HUES48 (cell line): ENCODE measurements around the gene MEX3D.
"Not testable (repeated sequence)": the region's sequence is repeated elsewhere in the genome, so short reads cannot be mapped to it uniquely, and the experiment has no call there.

Source experiments
- H3K27ac ChIP-seq: one replicate; pipeline ENCODE4 v1.7.0; 2013; ENCODE audit warnings: low read depth, low read length, inconsistent platforms
- H3K27me3 ChIP-seq: 2 replicates; pipeline ENCODE4 v1.6.1; 2013; ENCODE audit warnings: mild to moderate bottlenecking, low read length; ENCODE audit not compliant: control insufficient read depth, insufficient read depth
- H3K36me3 ChIP-seq: 2 replicates; pipeline ENCODE4 v1.6.1; 2013; ENCODE audit warnings: low read length; ENCODE audit not compliant: control insufficient read depth, insufficient read depth
- H3K4me1 ChIP-seq: 2 replicates; pipeline ENCODE4 v1.6.1; 2013; ENCODE audit warnings: mild to moderate bottlenecking, low read length; ENCODE audit not compliant: control insufficient read depth, insufficient read depth
- H3K4me3 ChIP-seq: 2 replicates; pipeline ENCODE4 v1.5.1; 2013; ENCODE audit warnings: mild to moderate bottlenecking, low read depth, low read length
- H3K9ac ChIP-seq: 2 replicates; pipeline ENCODE4 v1.6.1; 2013; ENCODE audit warnings: mild to moderate bottlenecking, low read depth, low read length, moderate library complexity
- H3K9me3 ChIP-seq: 2 replicates; pipeline ENCODE4 v1.6.1; 2013; ENCODE audit warnings: low read length; ENCODE audit not compliant: control insufficient read depth, insufficient read depth

The MEX3D gene

DNA sequence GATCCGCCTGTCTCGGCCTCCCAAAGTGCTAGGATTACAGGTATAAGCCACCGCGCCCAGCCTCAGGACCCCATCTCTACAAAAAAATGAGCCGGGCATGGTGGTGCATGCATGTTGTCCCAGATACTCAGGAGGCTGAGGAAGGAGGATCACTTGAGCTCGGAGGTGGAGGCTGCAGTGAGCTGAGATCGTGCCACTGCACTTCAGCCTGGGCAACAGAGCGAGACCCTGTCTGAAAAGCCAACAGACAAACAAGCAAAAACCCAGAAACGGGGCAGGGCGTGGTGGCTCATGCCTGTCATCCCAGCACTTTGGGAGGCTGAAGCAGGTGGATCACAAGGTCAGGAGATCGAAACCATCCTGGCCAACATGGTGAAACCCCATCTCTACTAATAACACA lies 37.3 kb downstream of the MEX3D start:
- not testable (repeated sequence) for H3K9ac ChIP-seq, H3K27ac ChIP-seq, H3K4me3 ChIP-seq, H3K36me3 ChIP-seq, H3K9me3 ChIP-seq, H3K27me3 ChIP-seq, H3K4me1 ChIP-seq

DNA sequence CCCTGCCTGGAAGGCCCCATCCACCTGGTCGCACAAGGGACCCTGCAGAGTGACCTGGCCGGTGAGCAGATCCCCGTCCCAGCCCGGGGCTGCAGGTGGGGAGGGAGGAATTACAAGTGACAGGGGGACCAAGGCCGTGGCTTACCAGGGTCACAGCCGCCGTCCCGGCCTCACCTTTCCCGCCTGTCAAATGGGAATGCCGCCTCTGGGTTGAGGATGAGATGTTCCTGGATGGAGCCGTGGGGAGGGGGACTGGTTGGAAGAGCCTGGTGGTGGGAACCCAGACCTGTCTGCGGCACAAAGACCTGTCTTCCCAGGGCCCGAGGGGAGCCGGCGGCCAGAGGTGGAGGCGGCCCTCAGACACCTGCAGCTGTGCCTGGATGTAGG lies 38.7 kb downstream of the MEX3D start:
- peaks cover 21% of the 10 kb centered on the region for H3K27me3 ChIP-seq
- no peak overlapping the region for H3K9ac ChIP-seq
- H3K4me3 ChIP-seq: no peak overlapping the region
- no peaks in the 10 kb centered on the region for H3K36me3 ChIP-seq
- no peak overlapping the region for H3K27ac ChIP-seq
- H3K4me1 ChIP-seq: no peaks in the 10 kb centered on the region
- H3K9me3 ChIP-seq: no peaks in the 10 kb centered on the region

DNA sequence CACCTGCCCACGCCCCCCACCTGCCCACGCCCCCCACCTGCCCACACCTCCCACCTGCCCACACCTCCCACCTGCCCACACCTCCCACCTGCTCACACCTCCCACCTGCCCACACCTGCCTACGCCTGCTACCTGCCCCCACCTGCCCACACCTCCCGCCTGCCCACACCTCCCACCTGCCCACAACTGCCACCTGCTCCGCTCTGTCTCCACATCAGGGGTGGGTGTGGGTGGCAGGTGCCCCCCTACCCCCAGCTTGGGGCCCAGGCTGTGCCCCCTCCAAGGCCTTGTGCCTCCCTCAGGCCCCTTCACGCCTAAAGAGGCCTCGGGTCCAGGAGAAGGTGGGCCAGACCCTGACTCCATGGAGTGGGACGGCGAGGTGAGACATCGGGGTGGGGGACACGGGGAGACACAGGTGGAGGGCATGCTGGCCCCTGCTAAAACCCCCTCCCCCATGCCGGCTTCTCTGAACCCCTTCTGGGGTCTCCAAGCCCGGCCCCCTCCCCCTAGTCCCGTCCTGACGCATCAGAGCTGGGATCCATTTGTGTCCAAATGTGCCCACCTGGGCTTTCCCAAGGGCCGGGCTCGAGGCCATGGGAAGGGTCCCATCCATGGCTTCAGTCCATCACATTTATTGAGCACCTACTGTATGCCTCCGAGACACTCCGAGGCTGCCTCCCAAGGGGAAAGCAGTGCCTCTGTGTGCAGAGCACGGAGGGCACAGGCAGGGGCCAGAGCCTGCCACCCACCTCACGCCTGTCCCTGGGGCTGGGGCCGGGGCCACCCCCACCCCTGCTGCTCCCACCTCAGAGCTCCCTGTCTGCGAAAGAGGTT lies 39.3 kb downstream of the MEX3D start:
- no peak overlapping the region for H3K9ac ChIP-seq
- H3K36me3 ChIP-seq: no peaks in the 10 kb centered on the region
- no peak overlapping the region for H3K4me3 ChIP-seq
- H3K27me3 ChIP-seq: peaks cover 27% of the 10 kb centered on the region
- no peak overlapping the region for H3K27ac ChIP-seq
- no peaks in the 10 kb centered on the region for H3K9me3 ChIP-seq
- H3K4me1 ChIP-seq: no peaks in the 10 kb centered on the region

DNA sequence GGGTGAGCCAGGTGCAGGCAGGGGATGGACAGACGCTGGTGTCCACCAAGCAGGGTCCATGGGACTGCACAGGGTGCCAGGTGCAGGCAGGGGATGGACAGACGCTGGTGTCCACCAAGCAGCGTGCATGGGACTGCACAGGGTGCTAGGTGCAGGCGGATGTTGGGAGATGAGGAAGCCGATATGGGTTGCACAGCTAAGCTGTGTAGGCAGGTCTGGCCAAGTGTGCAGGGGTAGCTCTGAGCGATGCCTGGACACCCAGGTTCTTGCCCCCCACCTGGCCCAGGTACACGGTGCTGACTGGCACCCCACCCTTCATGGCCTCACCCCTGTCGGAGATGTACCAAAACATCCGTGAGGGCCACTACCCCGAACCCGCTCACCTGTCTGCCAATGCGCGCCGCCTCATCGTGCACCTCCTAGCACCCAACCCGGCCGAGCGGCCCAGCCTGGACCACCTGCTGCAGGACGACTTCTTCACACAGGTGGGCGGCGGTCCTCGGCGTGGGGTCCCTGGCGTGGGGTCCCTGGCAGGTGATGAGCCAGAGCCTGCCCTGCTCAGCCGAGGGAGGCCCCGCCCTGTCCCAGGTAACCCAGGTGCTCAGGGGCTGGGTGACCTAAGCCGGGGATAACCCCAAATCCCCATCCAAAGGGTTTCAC lies 40.3 kb downstream of the MEX3D start:
- Histone ChIP-seq H3K36me3 (no peaks in the 10 kb centered on the region), H3K27ac (no peak overlapping the region), H3K9ac (no peak overlapping the region), H3K4me3 (no peak overlapping the region), H3K4me1 (no peaks in the 10 kb centered on the region), H3K9me3 (no peaks in the 10 kb centered on the region), H3K27me3 (peaks cover 37% of the 10 kb centered on the region)

DNA sequence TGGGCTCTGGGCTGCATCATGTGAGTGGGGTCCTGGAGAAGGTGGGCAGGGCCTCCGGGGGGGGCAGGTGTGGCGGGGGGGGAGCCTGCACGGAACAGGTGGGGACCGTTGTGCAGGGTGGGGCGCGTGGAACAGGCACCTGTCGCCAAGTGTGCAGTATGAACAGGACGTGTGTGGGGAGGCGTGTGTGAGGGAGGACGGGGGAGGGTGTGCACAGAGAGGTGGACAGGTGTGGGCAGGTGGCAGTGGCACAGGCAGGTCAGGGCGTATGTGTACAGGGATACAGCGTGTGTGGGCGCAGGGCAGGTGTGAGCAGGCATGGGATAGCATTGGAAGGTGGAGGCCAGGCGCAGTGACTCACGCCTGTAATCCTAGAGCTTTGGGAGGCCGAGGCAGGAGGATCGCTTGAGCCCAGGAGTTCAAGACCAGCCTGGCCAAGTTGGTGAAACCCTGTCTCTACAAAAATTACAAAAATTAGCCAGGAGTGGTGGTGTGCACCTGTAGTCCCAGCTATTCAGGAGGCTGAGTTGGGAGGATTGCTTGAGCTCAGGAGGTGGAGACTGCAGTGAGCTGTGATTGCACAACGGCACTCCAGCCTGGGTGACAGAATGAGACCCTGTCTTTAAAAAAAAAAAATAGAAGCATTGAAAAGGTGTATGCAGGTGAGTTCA lies 41.0 kb downstream of the MEX3D start:
- Histone ChIP-seq H3K27me3 (peaks cover 42% of the 10 kb centered on the region), H3K4me3 (no peak overlapping the region), H3K36me3 (no peaks in the 10 kb centered on the region), H3K9ac (no peak overlapping the region), H3K27ac (no peak overlapping the region), H3K4me1 (no peaks in the 10 kb centered on the region), H3K9me3 (no peaks in the 10 kb centered on the region)

DNA sequence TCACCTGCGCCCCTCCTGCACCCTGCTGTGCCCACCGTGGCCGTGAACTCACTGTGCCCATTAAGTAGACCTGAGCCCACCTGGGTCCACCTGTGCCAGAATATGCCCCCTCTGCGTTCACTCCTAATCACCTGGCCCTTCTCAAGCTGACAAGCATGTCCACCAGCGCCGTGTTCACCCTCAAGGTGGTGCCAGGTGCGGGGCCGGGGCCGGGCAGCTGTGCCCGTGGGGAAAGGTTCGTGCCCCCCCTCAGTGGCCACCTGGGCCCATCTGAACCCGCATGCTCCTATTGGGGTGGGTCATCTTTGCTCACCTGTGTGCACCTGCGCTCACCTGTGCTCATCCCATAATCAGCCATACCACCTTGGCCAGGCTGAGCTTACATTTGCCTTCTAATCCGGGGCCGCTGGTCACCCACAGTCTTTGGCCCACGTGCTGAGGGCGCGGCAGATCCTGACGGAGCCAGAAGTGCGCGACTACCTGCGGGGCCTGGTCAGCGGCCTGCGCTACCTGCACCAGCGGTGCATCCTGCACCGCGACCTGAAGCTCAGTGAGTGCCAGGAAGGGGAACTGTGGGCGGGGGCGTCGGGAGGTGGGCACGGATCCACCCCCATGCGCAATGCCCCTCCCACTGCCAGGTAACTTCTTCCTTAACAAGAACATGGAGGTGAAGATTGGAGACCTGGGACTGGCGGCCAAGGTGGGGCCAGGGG lies 41.9 kb downstream of the MEX3D start:
- no peaks in the 10 kb centered on the region for H3K4me1 ChIP-seq
- no peak overlapping the region for H3K4me3 ChIP-seq
- no peaks in the 10 kb centered on the region for H3K36me3 ChIP-seq
- no peak overlapping the region for H3K9ac ChIP-seq
- no peaks in the 10 kb centered on the region for H3K9me3 ChIP-seq
- no peak overlapping the region for H3K27ac ChIP-seq
- H3K27me3 ChIP-seq: peaks cover 48% of the 10 kb centered on the region

DNA sequence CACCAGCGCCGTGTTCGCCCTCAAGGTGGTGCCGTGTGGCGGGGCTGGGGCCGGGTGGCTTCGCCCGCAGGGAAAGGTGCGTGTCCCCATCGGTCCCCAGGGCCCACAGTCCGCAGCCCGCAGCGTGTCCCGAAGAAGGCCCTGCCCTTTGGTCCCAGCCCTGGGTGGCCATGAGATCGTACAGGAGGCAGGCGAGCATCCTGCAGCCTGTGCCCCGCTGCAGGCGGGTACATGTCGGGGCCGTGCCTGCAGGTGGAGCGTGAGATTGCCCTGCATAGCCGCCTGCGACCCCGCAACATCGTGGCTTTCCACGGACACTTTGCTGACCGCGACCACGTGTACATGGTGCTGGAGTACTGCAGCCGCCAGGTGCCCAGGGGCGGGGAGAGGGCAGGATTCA lies 42.8 kb downstream of the MEX3D start:
- Histone ChIP-seq H3K4me3 (no peak overlapping the region), H3K9ac (no peak overlapping the region), H3K36me3 (no peaks in the 10 kb centered on the region), H3K27me3 (peaks cover 48% of the 10 kb centered on the region), H3K9me3 (no peaks in the 10 kb centered on the region), H3K4me1 (no peaks in the 10 kb centered on the region), H3K27ac (no peak overlapping the region)

DNA sequence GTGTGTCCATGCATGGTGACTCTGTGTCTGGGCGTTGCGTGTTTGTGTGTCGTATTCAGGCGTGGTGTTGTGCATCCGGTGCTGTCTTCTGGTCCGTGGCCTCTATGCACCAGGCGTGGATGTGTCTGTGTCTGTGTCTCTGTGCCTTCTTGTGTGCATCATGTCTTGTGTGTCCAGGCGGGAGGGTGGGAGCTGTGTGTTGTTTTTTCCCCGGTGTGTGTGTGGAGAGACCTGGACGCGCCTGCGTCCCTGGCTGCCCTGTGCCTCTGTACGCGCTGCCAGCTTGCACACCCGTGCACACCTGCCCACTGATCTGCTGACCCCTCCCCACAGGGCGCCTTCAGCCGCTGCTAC lies 43.2 kb downstream of the MEX3D start:
- Histone ChIP-seq H3K27me3 (peaks cover 48% of the 10 kb centered on the region), H3K9ac (no peak overlapping the region), H3K4me1 (no peaks in the 10 kb centered on the region), H3K36me3 (no peaks in the 10 kb centered on the region), H3K27ac (no peak overlapping the region), H3K4me3 (no peak overlapping the region), H3K9me3 (no peaks in the 10 kb centered on the region)

DNA sequence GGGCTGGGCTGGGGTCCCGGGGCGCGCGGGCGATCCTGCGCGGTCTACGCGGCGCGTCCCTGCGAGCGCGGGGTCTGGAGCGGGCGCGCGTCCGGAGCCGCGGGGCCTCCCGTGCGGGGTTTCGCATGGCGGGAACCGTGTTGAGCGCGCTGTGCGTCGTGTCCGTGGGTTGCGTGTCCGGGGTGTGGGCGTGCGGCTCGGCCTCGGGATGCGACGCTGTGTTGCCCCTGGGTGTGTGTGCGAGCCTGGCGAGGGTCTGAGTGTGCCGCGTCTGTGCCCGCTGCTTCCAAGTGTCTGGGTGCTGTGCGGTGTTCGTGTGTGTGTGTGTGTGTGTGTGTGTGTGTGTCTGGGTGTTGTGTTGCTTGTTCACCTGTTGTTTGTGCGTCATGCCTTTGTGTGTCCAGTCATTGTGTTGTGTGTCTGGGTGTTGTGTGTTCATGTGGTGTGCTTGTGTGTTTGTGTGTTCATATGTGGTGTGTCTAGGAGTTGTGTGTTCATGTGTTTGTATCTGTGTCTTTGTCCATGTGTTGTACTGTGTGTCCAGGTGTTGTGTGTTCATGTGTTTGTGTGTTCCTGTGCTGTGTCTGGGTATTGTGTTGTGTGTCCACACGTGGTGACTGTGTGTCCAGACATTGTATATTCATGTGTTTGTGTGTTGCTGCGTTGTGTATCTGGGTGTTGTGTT lies 43.7 kb downstream of the MEX3D start:
- no peaks in the 10 kb centered on the region for H3K4me1 ChIP-seq
- peaks cover 48% of the 10 kb centered on the region for H3K27me3 ChIP-seq
- no peaks in the 10 kb centered on the region for H3K36me3 ChIP-seq
- no peak overlapping the region for H3K9ac ChIP-seq
- H3K27ac ChIP-seq: no peak overlapping the region
- H3K4me3 ChIP-seq: peak overlapping the region; percentile 14; the same call in 1 of the 2 replicates
- H3K9me3 ChIP-seq: no peaks in the 10 kb centered on the region

DNA sequence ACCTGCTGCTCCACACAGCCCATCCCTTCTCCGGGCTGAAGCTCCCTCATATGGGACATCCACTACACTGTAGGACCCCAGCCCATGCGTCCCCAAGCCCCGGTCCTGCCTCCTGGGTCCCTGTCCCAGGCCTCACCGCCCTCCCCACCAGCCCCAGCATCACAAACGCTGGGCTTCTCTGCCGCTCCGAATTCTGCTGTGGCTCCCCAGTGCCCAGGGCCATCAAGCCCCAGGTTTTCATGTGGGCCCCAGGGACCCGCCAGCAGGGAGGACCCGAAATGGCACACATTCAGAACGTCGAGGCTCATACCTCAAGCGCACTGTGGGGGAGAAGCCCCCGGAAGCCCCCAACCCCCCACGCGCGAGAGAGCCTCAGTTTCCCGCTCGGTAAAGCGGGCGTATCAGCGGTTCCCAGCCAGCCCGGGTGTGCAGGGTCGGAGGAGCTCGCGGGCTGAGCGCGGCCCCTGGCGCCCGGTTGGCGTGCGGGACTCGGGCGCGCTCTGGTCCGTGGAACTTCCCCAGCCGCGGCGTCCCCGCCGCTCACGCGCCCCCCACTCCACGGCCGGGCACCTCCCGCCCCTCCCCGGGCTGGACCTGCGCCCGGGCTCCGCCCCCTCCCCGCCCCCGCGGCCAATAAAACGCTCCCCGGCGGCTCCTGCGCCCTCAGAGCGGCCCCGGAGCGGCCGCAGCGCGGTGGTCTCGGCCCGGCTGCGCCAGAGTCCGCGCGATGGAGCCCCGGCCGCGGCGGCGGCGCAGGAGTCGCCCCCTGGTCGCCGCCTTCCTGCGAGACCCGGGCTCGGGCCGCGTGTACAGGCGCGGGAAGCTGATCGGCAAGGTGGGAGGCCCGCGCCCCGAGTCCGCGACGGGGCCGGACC lies 44.5 kb downstream of the MEX3D start, which contains the start of gene PLK5:
TSS of gene PLK5 (plus strand) at position 666 of the 875 bp plus-strand sequence. CDS start 2,920 bp downstream, outside the sequence.
- peak within 1 kb of the TSS; percentile 14; the same call in 1 of the 2 replicates for H3K4me3 ChIP-seq
- H3K9ac ChIP-seq: no peak within 1 kb of the TSS
- no peaks in the 10 kb centered on the region for H3K36me3 ChIP-seq
- H3K27ac ChIP-seq: no peak within 1 kb of the TSS
- no peaks in the 10 kb centered on the region for H3K9me3 ChIP-seq
- H3K27me3 ChIP-seq: peaks cover 48% of the 10 kb centered on the region
- no peaks in the 10 kb centered on the region for H3K4me1 ChIP-seq
